ENCODE measurements around the gene TGFB1I1.
"Not testable (repeated sequence)": the region's sequence is repeated elsewhere in the genome, so short reads cannot be mapped to it uniquely, and the experiment has no call there.

Gene TGFB1I1

DNA sequence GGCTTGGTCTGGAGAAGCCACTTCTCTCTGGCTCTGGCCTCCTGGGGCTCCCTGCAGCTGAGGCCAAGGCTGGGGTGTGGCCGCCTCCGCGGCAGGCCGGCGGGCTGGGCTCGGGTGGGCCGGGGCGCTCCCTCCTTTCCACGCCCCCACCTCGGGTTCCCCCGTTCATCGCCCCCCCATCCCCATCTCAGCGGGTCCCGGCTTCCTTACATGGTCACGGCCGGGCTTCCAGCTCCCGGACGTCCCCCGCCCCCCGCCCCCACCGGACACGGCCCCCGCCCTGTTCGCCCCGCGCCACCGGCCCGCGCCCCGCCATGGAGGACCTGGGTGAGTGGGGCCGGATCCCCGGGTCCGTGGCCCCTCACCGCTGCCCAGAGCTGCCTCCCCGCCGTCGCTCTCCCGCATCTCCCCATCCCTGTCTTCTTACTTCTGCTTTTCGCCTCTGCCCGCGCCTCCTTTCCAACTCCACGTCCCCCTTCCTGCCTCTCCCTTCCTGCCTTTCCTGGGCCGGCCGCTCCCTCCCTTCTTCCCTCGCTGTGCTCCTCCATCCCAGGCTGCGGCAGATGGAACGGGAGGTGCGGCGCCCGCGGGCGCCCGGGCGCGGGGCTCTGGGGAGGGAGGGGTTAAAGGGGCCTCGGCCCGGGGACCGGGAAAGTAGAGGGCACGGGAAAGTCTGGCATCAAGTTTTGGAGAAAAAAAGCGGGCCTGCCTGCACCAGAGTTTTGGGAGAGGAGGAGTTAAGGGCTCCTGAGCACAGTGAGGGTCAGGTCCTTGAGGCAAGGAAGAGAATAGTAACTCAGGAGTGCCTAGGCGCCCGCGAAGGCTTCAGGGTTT is at the start of gene TGFB1I1:
Gene TGFB1I1 (plus strand): TSS at position 278 of the 834 bp plus-strand sequence. CDS start 37 bp downstream, at position 315.
- DNase-seq (ENCODE audit: low read depth), result no peak

DNA sequence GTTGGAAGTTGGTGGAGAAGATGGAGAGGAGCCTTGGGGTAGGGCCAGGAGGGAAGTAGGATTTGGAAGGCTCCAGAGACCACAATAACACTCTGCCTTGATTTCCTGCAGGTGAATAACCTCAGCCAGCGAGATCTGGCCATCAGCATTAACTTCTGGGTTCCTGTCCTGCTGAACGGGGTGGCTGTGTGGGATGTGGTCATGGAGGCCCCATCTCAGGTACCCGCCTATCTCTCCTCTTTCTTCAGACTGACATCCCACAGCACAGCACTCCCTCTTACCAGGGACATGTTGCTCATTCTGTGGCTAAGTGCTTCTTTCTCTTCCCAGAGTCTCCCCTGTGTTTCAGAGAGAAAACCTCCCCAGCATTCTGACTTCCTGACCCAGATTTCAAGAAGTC is 48.7 kb upstream of the TGFB1I1 start:
- no peak for DNase-seq (ENCODE audit: low read depth)

DNA sequence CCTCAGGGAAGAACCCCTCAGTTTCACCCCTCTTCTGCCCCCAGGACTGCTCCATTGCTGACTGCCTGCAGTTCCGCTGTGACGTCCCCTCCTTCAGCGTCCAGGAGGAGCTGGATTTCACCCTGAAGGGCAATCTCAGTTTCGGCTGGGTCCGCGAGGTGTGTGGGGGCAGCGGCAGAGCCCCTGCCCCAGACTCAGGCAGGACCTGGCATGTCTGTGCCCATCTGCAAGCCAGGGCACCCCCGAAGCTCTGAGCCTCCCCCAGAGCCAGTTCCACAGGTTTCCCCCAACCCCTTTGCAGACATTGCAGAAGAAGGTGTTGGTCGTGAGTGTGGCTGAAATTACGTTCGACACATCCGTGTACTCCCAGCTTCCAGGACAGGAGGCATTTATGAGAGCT is 48.2 kb upstream of the TGFB1I1 start:
- no peak for DNase-seq (ENCODE audit: low read depth)

DNA sequence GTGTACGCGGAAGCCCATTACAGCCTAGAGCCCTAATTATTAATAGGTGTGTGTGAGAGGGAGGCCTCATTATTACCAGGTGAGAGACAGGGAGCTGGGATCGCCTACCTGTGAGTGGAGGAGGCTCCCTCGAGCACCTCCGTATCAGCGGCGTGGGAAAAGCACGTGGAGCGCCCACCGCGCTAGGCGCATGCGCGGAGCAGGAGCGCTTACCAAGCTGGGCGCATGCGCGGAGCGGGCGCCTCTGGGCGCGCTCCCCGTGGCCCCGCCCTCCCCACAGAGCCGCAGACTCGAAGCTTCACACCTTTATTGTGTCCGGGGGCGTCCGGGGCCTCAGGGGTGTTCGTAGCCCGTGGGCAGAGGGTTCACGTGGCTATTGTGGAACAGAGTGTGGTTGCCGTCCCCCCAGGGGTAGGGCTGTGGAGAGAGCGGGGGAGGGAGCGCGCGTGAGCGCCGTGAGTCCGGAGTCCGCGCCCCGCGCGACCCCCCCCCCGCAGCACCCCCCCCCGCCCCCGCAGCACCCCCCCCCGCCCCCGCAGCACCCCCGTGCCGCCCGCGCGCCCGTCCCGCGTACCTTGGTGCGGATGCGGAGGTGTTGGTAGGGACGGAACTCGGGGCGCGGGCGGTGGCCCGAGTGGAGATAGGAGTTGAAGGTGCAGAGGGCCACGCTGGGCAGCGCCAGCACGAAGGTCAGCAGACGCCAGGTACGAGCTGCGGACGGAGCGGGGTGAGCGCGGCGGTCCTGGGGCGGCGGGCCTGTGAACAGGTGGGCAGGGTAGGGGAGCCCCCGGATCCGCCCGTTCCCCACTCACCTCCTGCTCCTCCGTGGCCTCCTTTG is 44.3 kb upstream of the TGFB1I1 start:
- peak; percentile 75 for DNase-seq (ENCODE audit: low read depth)

DNA sequence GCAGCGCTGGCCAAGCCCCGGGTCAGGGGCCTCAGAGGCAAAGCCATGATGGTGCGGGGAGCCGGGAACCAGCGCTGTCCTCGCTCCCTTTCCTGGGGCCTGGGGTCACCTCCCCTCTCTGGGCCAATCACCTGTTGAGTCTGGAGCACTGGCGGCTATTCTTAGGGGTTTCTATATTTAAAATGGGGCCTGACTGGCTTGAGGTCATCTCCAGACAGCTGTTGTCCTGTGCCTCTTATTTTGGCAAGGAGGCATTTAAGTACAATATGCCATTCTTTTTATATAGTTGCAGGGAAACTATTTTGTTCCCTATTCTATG is 43.7 kb upstream of the TGFB1I1 start, which contains the start of gene COX6A2:
Gene COX6A2 (minus strand): TSS at position 82 of the 319 bp plus-strand sequence. CDS start 35 bp downstream, at position 47.
- DNase-seq (ENCODE audit: low read depth), result no peak

DNA sequence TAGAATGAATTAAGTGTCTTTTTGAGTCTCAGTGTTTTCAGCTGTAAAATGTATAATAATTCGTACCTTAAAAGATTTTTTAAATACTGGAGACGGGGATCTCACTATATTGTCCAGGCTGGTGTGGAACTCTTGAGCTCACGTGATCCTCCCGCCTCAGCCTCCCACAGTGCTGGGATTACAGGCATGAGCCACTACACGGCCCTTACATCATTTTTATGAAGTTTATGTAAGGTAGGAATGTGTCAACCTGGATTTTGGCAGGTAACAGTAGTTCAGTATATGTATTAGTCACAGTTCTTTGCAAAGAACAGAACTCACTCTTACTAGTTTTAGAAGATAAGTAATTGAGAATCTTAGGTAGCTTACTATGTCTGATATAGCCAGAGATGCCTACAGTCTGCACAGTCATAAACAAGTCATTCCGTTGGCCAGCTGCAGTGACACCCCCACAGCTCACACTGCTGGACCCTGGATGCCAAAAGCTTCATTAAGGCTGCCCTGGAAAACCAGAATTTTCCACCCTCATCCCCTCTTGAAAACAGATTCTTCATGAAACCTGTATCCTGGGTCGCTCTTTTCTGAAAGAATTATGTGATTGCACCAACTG is 43.2 kb upstream of the TGFB1I1 start:
- DNase-seq (ENCODE audit: low read depth), result no peak

DNA sequence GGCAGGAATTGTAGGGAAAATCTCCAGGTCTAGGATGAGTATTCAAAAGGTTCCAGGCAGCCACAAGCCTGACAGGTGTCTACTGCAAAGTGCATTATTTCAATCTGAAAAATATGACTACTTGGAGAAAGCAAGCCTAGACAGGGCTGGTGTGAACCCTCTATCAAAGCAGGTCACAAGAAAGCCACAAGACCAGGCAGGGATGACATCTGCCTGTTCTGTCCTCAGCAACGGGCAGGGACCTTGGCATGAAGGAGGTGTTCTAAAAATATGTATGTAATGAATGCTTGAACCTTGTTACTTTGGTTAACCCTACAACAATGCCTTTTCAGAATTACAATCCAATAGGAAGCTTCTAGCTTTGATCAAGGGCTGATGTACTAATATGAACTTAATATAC is 42.6 kb upstream of the TGFB1I1 start:
- DNase-seq (ENCODE audit: low read depth), result no peak

DNA sequence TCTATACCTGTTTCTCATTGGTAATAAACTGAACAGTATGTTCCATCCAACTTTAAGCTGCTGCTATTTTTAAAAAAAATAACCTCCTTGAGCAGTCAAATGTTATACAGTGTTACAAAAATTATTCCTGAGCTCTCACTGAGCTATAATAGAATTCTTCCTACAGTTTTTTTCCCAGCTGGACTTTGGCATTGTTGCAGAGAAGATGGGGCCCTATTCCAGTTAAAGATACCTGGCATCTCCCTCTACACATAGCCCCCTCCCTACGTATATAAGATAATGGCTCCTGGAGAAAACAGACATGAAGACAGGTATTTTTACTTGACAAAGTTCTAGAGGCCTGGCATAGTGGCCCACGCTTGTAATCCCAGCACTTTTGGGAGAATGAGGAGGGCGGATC is 42.2 kb upstream of the TGFB1I1 start:
- DNase-seq (ENCODE audit: low read depth), result no peak

DNA sequence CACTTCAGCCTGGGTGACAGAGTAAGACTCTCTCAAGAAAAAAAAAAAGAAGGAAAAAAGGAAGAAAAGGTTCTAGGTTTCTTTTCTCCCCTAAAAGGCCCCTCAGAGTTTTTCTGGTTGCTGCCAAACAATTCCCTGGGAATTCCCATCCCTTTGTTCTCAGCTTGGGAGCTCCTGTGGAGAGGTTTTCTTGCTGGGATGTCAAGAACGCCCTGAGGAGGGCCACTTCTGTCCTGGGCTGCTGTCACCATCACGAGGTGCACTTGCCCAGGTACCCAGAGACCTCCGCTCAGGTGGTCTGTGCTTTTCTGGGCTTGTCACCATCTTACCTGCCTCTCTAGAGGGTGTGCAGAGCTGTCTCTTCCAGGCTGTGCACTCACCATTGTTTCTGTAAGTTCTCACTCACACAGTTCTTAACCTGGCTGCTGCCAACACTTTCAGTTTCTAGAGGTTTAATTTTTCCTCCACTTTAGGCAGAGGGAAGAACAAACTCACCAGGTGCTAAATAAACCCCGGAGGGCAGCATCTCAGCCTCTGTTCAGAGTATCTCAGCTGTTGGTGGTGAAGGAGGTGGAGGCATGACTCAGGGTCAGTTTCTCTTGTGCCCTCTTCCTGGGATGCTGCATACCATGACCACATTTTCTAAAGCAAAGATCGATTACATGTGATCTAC is 41.4 kb upstream of the TGFB1I1 start:
- no peak for DNase-seq (ENCODE audit: low read depth)

DNA sequence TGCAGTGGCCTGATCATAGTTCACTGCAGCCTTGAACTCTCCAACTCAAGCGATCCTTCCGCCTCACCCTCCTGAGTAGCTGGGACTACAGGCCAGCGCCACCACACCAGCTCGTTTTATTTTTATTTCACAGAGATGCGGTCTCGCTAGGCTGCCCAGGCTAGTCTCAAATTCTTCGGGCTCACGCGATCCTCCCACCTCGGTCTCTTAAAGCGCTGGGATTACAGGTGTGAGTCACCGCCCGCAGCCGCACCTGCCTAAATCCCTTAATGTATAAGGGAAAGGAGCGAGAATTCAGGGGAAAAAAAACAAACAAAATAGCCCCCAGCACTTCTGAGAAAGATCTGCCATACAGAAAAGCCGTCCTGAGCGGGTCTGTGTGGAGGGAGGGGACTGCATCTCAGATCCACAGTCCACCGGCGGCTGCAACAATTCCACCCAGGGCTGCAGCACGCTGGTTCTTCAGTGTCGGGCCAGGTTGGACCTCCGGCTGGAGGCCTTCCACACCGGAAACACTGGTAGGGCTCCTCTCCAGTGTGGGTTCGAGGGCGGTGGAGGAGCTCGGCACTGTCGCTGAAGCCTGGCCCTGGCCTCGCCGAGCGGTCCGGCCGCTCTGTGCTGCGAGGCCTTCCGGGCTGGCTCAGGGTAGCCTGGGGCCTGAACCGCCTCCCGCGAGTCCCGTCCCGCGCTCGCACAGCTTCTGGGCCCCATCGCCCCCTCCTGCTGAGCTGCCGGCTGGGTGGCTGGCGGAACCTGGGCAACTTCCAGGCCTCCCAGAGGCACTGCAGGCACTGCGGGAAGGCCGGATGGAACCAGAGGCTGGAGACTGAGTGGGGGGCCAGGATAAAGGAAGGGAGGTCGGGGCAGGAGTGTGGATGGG is 36.4 kb upstream of the TGFB1I1 start:
- DNase-seq (ENCODE audit: low read depth), result no peak

DNA sequence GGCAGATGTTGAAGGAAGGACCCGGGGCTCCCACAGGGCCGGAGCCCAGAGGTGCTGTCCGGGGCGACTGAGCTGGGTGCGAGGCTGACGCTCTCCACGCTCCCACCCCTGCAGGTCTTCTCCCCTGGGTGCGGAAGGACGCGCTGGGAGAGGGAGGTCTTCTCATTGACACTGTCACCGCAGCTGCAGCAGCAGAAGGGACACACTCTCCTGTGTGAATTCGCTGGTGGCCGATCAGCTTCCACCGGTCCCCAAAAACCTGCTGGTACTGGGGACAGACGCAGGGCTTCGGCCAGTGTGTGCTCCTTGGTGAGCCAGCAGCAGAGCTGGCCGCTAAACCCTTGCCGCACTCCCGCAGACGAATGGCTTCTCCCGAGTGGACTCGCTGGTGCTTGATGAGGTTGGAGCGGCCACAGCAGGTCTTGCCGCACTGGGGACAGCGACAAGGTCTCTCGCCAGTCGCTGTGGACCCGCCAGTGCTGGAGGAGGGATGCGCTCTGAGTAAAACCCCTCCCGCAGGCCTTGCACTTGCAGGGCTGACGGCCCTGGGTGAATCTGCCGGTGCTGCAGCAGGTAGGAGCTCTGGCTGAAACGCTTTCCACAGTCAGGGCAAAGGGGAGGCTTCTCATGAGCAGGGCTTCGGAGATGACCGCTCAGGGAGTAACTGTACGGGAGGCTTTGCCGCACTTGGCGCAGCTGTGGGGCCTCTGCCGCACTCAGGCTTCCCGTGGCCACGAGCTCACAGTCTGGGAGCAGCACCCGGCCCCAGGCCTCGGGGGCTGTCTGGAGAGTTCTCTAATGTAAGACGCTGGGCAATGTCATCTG is 35.5 kb upstream of the TGFB1I1 start:
- DNase-seq (ENCODE audit: low read depth), result no peak

DNA sequence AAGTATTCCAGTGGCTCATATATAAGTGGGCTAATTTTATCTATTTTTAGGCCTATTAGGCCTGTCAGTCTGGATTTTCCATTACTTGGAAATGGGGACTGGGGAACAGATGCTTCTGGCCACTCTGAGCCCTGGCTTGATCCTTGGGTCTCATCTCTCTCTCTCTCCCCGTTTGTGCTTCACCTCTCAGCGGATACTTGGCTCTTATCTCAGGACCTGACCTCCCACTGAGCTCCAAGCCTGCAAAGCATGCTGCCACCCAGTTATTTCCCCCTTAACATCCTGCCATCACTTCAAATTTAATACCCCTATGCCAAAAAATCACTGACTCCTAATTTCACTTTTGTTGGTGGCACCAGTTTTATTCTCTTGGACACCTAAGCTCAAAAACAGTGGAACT is 33.5 kb upstream of the TGFB1I1 start:
- DNase-seq (ENCODE audit: low read depth), result no peak

DNA sequence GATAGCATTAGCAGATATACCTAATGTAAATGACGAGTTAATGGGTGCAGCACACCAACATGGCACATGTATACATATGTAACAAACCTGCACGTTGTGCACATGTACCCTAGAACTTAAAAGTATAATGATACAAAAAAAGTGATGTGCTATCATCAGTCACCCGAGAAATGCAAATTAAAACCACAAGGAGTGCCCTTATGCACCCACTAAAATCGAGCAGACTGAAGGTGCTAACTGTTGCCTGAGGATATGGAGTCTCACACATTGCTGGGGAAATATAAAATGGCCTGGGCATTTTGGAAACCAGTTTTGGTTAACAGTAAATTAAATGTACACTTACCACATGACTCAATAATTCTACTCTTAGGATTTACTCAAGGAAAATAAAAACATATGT is 32.9 kb upstream of the TGFB1I1 start:
- not testable (repeated sequence) for DNase-seq (ENCODE audit: low read depth)

DNA sequence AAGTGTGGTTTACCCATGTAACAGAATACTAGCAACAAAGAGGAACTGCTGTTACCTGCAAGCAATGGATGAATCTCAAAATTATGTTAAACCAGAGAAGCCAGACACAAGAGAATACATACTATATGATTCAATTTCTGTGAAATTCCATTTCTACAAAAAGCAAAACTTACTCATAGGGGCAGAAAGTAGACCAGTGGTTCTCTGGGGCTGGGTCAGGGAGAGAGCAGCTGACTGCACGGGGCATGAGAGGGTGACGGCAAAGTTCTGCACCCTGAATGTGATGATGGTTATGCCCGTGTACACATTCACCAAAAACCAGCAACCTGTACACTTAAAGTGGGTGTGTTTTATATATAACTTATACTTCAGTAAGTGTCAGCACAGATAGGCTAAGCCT is 32.4 kb upstream of the TGFB1I1 start:
- DNase-seq (ENCODE audit: low read depth), result no peak

DNA sequence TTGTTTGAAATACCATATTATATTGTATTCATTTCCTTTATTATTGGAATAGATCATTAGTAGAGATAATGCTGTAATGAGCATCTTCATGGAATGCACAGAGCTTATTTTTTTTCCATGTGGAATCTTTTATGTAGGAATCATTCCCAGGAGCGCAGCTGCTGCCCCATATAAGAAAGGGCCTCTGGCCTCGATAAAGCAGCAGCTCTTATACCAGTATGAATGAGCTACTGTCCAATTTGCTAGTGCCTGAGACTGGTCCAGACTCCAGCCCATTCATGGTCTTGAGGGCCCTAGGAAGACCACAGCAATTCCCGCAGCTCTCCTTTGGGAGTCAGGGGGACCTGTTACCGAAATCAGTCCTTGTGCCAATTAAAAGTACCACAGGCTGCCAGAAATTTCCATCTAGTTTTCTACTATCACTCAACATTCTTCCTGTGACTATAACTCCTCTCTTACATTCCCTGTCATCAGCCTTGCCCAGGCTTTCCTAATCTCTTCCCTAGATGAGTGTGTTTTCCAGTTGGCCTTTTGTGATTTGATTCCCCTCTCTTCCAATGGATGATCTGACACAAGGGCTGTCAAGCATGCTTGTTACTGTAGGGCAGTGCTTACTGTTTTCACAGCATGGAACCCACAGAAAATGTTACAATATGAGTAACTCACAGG is 31.3 kb upstream of the TGFB1I1 start:
- DNase-seq (ENCODE audit: low read depth), result no peak

DNA sequence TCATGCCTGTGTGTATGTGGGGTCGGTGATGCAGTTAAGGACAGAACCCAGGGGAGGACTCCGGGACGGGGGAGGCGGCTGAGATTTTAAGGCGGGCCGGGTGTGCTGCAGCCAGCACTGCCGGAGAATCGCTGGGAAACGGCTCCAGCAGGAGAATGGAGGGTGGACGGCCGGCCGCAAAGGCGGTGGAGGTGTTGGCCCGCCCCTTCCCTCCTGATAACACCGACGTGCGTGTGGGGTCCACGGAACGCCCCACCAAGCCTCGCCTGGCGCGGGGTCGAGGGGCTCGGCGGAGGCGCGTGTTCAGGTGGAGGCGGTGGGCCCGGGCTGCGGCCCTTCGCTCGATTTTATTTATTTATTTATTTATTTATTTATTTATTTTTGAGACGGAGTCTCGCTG is 30.0 kb upstream of the TGFB1I1 start:
- DNase-seq (ENCODE audit: low read depth), result no peak

DNA sequence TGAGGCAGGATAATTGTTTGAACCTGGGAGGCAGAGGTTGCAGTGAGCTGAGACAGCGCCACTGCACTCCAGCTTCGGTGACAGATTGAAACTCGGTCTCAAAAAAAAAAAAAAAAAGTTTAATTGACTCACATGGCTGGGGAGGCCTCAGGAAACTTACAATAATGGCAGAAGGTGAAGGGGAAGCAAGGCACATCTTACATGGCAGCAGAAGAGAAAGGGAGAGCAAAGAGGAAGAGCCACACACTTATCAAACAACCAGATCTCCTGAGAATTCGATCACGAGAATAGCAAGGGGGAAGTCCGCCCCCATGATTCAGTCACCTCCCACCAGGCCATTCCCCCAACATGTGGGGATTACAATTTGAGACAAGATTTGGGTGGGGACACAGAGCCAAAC is 26.0 kb upstream of the TGFB1I1 start:
- DNase-seq (ENCODE audit: low read depth), result not testable (repeated sequence)

DNA sequence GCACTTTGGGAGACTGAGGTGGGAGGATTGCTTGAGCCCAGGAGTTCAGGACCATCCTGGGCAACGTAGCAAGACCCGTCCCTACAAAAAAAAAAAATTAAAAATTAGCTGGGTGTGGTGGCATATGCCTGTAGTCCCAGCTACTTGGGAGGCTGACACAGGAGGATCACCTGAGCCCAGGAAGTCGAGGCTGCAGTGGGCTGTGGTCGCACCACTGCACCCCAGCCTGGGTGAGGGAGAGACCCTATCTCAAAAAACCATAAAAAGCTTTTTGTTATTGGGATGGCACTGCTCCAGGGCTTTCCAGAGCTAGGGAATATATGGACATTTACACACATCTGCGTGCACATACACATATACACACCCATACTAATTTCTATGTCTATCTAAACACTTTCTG is 20.8 kb upstream of the TGFB1I1 start:
- DNase-seq (ENCODE audit: low read depth), result no peak

DNA sequence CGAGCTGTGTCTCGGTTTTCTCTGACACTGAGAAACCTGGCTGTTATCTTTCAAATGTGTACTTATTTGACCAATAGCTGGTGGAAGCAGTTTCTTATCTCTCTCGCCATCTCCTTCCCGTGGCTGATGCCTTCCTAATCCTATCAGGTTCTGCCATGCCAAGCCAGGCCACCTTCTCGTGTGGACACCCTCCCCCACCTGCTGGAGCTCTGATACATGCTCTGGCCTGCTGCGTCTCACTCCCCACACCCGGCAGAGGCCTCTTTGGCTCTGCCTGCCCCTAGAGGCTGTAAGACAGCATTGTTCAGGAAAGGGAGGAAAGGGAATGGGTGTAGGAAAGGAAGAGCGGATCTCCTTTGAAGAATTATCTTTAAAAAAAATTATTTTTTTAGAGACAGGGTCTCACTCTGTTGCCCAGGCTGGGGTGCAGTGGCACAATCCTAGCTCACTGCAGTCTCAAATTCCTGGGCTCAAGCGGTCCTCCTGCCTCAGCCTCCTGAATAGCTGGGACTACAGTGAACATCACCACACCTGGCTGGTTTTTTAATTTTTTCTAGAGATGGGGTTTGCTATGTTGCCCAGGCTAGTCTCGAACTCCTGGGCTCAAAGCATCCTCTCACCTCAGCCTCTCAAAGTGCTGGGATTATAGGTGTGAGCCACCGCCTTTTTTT is 20.1 kb upstream of the TGFB1I1 start:
- no peak for DNase-seq (ENCODE audit: low read depth)
